Activated T-cell treated with anti-CD3 and anti-CD28 coated beads, Interleukin-2, amount 50 U/mL, for 4 hours (primary cell): ENCODE measurements around the gene TMTC4. TPM values are rescaled to one million over a fixed set of nuclear protein-coding genes. Genes with fewer than 3 reads are reported as not detected.

Experiments used
- ATAC-seq, 2 donors: fragments of 200-7000 bp; cut with Tn5 transposase; one replicate each; pipeline ENCODE4 v1.10.0; 2021
- DNase-seq: peaks from one replicate; pipeline ENCODE4 v3.0.0-alpha.2; 2020
- H3K27me3 Mint-ChIP-seq: one replicate; pipeline ENCODE4 v1.8.0; 2021; ENCODE audit warnings: low read depth, mixed read lengths
- H3K36me3 Mint-ChIP-seq: one replicate; pipeline ENCODE4 v1.8.0; 2022; ENCODE audit warnings: mixed read lengths; ENCODE audit not compliant: insufficient read depth
- H3K4me1 Mint-ChIP-seq: one replicate; pipeline ENCODE4 v1.8.0; 2021; ENCODE audit warnings: low read depth, mixed read lengths
- H3K4me3 Mint-ChIP-seq: one replicate; pipeline ENCODE4 v1.8.0; 2021; ENCODE audit warnings: mild to moderate bottlenecking, moderate library complexity, mixed read lengths
- H3K9me3 Mint-ChIP-seq: one replicate; pipeline ENCODE4 v1.8.0; 2021; ENCODE audit warnings: mixed read lengths
- total RNA-seq, 3 donors: library from RNA; stranded (reverse); gene quantifications; one replicate each; pipeline ENCODE4 v1.2.1, GENCODE V29; 2021

Gene TMTC4
- total RNA-seq, 3 donors from 2014 or later = 8.6 to 13.8 (median 11.7) TPM

- H3K36me3 Mint-ChIP-seq = no peaks in the 10 kb centered on the region
- ATAC-seq (no peak), DNase-seq (no peak)
- H3K9me3 Mint-ChIP-seq = no peaks in the 10 kb centered on the region
- H3K4me3 Mint-ChIP-seq = peak overlapping the region; percentile 88
- peaks cover 4% of the 10 kb centered on the region for H3K27me3 Mint-ChIP-seq
- peaks cover 27% of the 10 kb centered on the region for H3K4me1 Mint-ChIP-seq
Observed at GRCh38 chr13:100675661-100676129, 1.1 kb upstream of the TMTC4 start.

GRCh38 chr13:100674872-100675660 is 471 bp upstream of the TMTC4 start:
- DNase-seq (peak; percentile 100), ATAC-seq (peak; percentile 92 to 94)
- no peaks in the 10 kb centered on the region for H3K36me3 Mint-ChIP-seq
- peaks cover 4% of the 10 kb centered on the region for H3K27me3 Mint-ChIP-seq
- H3K4me3 Mint-ChIP-seq = peak overlapping the region; percentile 88
- H3K4me1 Mint-ChIP-seq = peaks cover 27% of the 10 kb centered on the region
- no peaks in the 10 kb centered on the region for H3K9me3 Mint-ChIP-seq

GRCh38 chr13:100673713-100674571 is 653 bp downstream of the TMTC4 start:
- DNase-seq = peak; percentile 37
- peak; percentile 36 to 41 for ATAC-seq
- H3K27me3 Mint-ChIP-seq = peaks cover 4% of the 10 kb centered on the region
- H3K4me3 Mint-ChIP-seq = peak overlapping the region; percentile 89
- peaks cover 6% of the 10 kb centered on the region for H3K36me3 Mint-ChIP-seq
- no peaks in the 10 kb centered on the region for H3K9me3 Mint-ChIP-seq
- peaks cover 27% of the 10 kb centered on the region for H3K4me1 Mint-ChIP-seq

- peaks cover 10% of the 10 kb centered on the region for H3K36me3 Mint-ChIP-seq
- ATAC-seq (no peak), DNase-seq (no peak)
- peaks cover 27% of the 10 kb centered on the region for H3K4me1 Mint-ChIP-seq
- peaks cover 4% of the 10 kb centered on the region for H3K27me3 Mint-ChIP-seq
- H3K9me3 Mint-ChIP-seq = no peaks in the 10 kb centered on the region
- H3K4me3 Mint-ChIP-seq = peak overlapping the region; percentile 89
Observed at GRCh38 chr13:100673376-100673712, 1.3 kb downstream of the TMTC4 start.

- Mint-ChIP-seq H3K27me3 (peaks cover 4% of the 10 kb centered on the region), H3K4me3 (no peak overlapping the region), H3K36me3 (peaks cover 17% of the 10 kb centered on the region), H3K9me3 (no peaks in the 10 kb centered on the region), H3K4me1 (peaks cover 27% of the 10 kb centered on the region)
- ATAC-seq = no peak
- DNase-seq = no peak
Observed at GRCh38 chr13:100671389-100672182, 3.0 kb downstream of the TMTC4 start.

- Mint-ChIP-seq H3K4me1 (peaks cover 12% of the 10 kb centered on the region), H3K9me3 (no peaks in the 10 kb centered on the region), H3K4me3 (no peak overlapping the region), H3K36me3 (peaks cover 34% of the 10 kb centered on the region), H3K27me3 (no peaks in the 10 kb centered on the region)
- DNase-seq (no peak), ATAC-seq (no peak)
Observed at GRCh38 chr13:100668408-100668807, 6.2 kb downstream of the TMTC4 start.

- DNase-seq = no peak
- Mint-ChIP-seq H3K36me3 (peaks cover 39% of the 10 kb centered on the region), H3K9me3 (no peaks in the 10 kb centered on the region), H3K4me3 (no peak overlapping the region), H3K4me1 (peaks cover 7% of the 10 kb centered on the region), H3K27me3 (no peaks in the 10 kb centered on the region)
- ATAC-seq = no peak
Observed at GRCh38 chr13:100667894-100668293, 6.7 kb downstream of the TMTC4 start.

- no peaks in the 10 kb centered on the region for H3K9me3 Mint-ChIP-seq
- no peak for ATAC-seq
- H3K4me1 Mint-ChIP-seq = peaks cover 2% of the 10 kb centered on the region
- H3K4me3 Mint-ChIP-seq = no peak overlapping the region
- no peak for DNase-seq
- H3K36me3 Mint-ChIP-seq = peaks cover 47% of the 10 kb centered on the region
- H3K27me3 Mint-ChIP-seq = no peaks in the 10 kb centered on the region
Observed at GRCh38 chr13:100666124-100666523, 8.5 kb downstream of the TMTC4 start.

- Mint-ChIP-seq H3K4me3 (no peak overlapping the region), H3K27me3 (no peaks in the 10 kb centered on the region), H3K36me3 (peaks cover 49% of the 10 kb centered on the region), H3K4me1 (peaks cover 2% of the 10 kb centered on the region), H3K9me3 (no peaks in the 10 kb centered on the region)
- ATAC-seq (no peak), DNase-seq (no peak)
Observed at GRCh38 chr13:100665403-100665802, 9.2 kb downstream of the TMTC4 start.

GRCh38 chr13:100664171-100664900 is 10.3 kb downstream of the TMTC4 start:
- ATAC-seq (no peak), DNase-seq (no peak)
- H3K9me3 Mint-ChIP-seq = no peaks in the 10 kb centered on the region
- no peaks in the 10 kb centered on the region for H3K27me3 Mint-ChIP-seq
- peaks cover 46% of the 10 kb centered on the region for H3K36me3 Mint-ChIP-seq
- no peak overlapping the region for H3K4me3 Mint-ChIP-seq
- H3K4me1 Mint-ChIP-seq = peaks cover 7% of the 10 kb centered on the region

- Mint-ChIP-seq H3K36me3 (peaks cover 37% of the 10 kb centered on the region), H3K4me1 (peaks cover 20% of the 10 kb centered on the region), H3K4me3 (no peak overlapping the region), H3K9me3 (no peaks in the 10 kb centered on the region), H3K27me3 (no peaks in the 10 kb centered on the region)
- ATAC-seq = no peak
- DNase-seq = no peak
Observed at GRCh38 chr13:100662468-100663211, 12.0 kb downstream of the TMTC4 start.

- no peak for DNase-seq
- H3K4me1 Mint-ChIP-seq = peaks cover 20% of the 10 kb centered on the region
- no peak overlapping the region for H3K4me3 Mint-ChIP-seq
- H3K9me3 Mint-ChIP-seq = no peaks in the 10 kb centered on the region
- peaks cover 36% of the 10 kb centered on the region for H3K36me3 Mint-ChIP-seq
- no peaks in the 10 kb centered on the region for H3K27me3 Mint-ChIP-seq
- no peak for ATAC-seq
Observed at GRCh38 chr13:100660761-100661160, 13.8 kb downstream of the TMTC4 start.

- Mint-ChIP-seq H3K4me1 (peaks cover 20% of the 10 kb centered on the region), H3K4me3 (no peak overlapping the region), H3K36me3 (peaks cover 36% of the 10 kb centered on the region), H3K9me3 (no peaks in the 10 kb centered on the region), H3K27me3 (no peaks in the 10 kb centered on the region)
- DNase-seq (no peak), ATAC-seq (no peak)
Observed at GRCh38 chr13:100659578-100659977, 15.0 kb downstream of the TMTC4 start.
